ENCODE data around the gene BAZ1B. TPM values are rescaled to one million over a fixed set of nuclear protein-coding genes. Genes with fewer than 3 reads are reported as not detected.
A peak's percentile ranks its signal among the peaks of the same experiment; 100 is the strongest.
"Not testable (repeated sequence)": the region's sequence is repeated elsewhere in the genome, so short reads cannot be mapped to it uniquely, and the experiment has no call there.

Gene BAZ1B
- total RNA-seq, 4 donors from 2014 or later = 31.2 to 47.0 (median 42.0) TPM

- peak overlapping the region; percentile 70 to 93 (median 75) for H3K4me3 ChIP-seq
- DNase-seq (no peak), ATAC-seq (no peak)
- no peaks in the 10 kb centered on the region for H3K27me3 ChIP-seq
- H3K27ac ChIP-seq = peak overlapping the region; percentile 92 to 99 (median 98)
- peaks cover 25 to 31% of the 10 kb centered on the region in 2 donors for H3K4me1 ChIP-seq
- no peaks in the 10 kb centered on the region for H3K9me3 ChIP-seq
- H3K36me3 ChIP-seq = peaks cover 0 to 25% of the 10 kb centered on the region in 2 donors
- intact Hi-C loops (cut with DNase I; ENCODE audit: low total_unique reads) = loop anchor here (5.0 to 10.0 kb wide), 3 partner anchors 158 to 619 kb away; partner anchors contain the start of genes ABHD11 and EIF4H
- in situ Hi-C loops (cut with MboI; ENCODE audit: low sequenced_read_pairs in 4 of 4) = no loop called here
- TF ChIP-seq POLR2A (IDR thresholded peaks at IDR 0.05) (no peak), CTCF (IDR thresholded peaks at IDR 0.05 in 4 of 5, conservative IDR thresholded peaks at IDR 0.05 in 1 of 5) (no peak)
Measured at GRCh38 chr7:73555411-73555982, 33.4 kb upstream of the BAZ1B start.

- peaks cover 9 to 16% of the 10 kb centered on the region in 2 donors for H3K4me1 ChIP-seq
- H3K36me3 ChIP-seq = peaks cover 0 to 35% of the 10 kb centered on the region in 2 donors
- H3K9me3 ChIP-seq; H3K27me3 ChIP-seq; in situ Hi-C loops (cut with MboI; ENCODE audit: low sequenced_read_pairs in 4 of 4); H3K4me3 ChIP-seq: not testable (repeated sequence)
- ATAC-seq (peak in 1 of 2 donors; percentile 41), DNase-seq (peak in 1 of 2 donors; percentile 59)
- peak overlapping the region; percentile 1 to 68 (median 14) for H3K27ac ChIP-seq
- intact Hi-C loops (cut with DNase I; ENCODE audit: low total_unique reads) = loop anchor here (10.0 kb wide), 1 partner anchor 625 kb away; the partner anchor contains the start of gene EIF4H
Measured at GRCh38 chr7:73550093-73550492, 28.0 kb upstream of the BAZ1B start.

- TF ChIP-seq POLR2A (IDR thresholded peaks at IDR 0.05) (no peak), CTCF (IDR thresholded peaks at IDR 0.05 in 4 of 5, conservative IDR thresholded peaks at IDR 0.05 in 1 of 5) (no peak)
- Histone ChIP-seq H3K4me1 (peaks cover 5 to 7% of the 10 kb centered on the region in 2 donors), H3K27ac (peak overlapping the region; percentile 1 to 68 (median 15)), H3K27me3 (no peaks in the 10 kb centered on the region), H3K9me3 (no peaks in the 10 kb centered on the region), H3K36me3 (peaks cover 0 to 35% of the 10 kb centered on the region in 2 donors), H3K4me3 (no peak overlapping the region)
- no peak for ATAC-seq
- in situ Hi-C loops (cut with MboI; ENCODE audit: low sequenced_read_pairs in 4 of 4) = no loop called here
- no peak for DNase-seq
- intact Hi-C loops (cut with DNase I; ENCODE audit: low total_unique reads) = no loop called here
Measured at GRCh38 chr7:73549176-73549575, 27.1 kb upstream of the BAZ1B start.

GRCh38 chr7:73547841-73548240, 25.7 kb upstream of the BAZ1B start:
- in situ Hi-C loops (cut with MboI; ENCODE audit: low sequenced_read_pairs in 4 of 4) = no loop called here
- no peak overlapping the region for H3K27ac ChIP-seq
- TF ChIP-seq CTCF (IDR thresholded peaks at IDR 0.05 in 4 of 5, conservative IDR thresholded peaks at IDR 0.05 in 1 of 5) = no peak
- TF ChIP-seq POLR2A (IDR thresholded peaks at IDR 0.05) = no peak
- peaks cover 0 to 44% of the 10 kb centered on the region in 2 donors for H3K36me3 ChIP-seq
- H3K9me3 ChIP-seq = no peaks in the 10 kb centered on the region
- H3K4me1 ChIP-seq = peaks cover 5 to 6% of the 10 kb centered on the region in 2 donors
- intact Hi-C loops (cut with DNase I; ENCODE audit: low total_unique reads) = no loop called here
- no peak for DNase-seq
- ATAC-seq = no peak
- H3K4me3 ChIP-seq = no peak overlapping the region
- H3K27me3 ChIP-seq = no peaks in the 10 kb centered on the region

GRCh38 chr7:73544678-73545077, 22.6 kb upstream of the BAZ1B start:
- Histone ChIP-seq H3K4me3 (no peak overlapping the region), H3K27me3 (no peaks in the 10 kb centered on the region), H3K27ac (no peak overlapping the region), H3K9me3 (no peaks in the 10 kb centered on the region), H3K4me1 (peaks cover 0 to 6% of the 10 kb centered on the region in 2 donors), H3K36me3 (peaks cover 0 to 51% of the 10 kb centered on the region in 2 donors)
- DNase-seq = no peak
- no peak for ATAC-seq
- in situ Hi-C loops (cut with MboI; ENCODE audit: low sequenced_read_pairs in 4 of 4) = no loop called here
- TF ChIP-seq POLR2A (IDR thresholded peaks at IDR 0.05) (no peak), CTCF (IDR thresholded peaks at IDR 0.05 in 4 of 5, conservative IDR thresholded peaks at IDR 0.05 in 1 of 5) (no peak)
- intact Hi-C loops (cut with DNase I; ENCODE audit: low total_unique reads) = no loop called here
